HL-60 (cell line): ENCODE data around the gene IRAK2.

ENCODE experiments used
- DNase-seq, 2 experiments: peaks; one replicate each; pipeline ENCODE4 v3.0.0-alpha.2; 2010 to 2020; ENCODE audit warnings: low read depth in 1 of 2, low spot score in 1 of 2
- H3K27ac ChIP-seq: fragments of 250-450 bp; sonication (Bioruptor Pico); replicated peaks from 2 replicates; pipeline ENCODE4 v1.5.1; 2020; ENCODE audit warnings: mild to moderate bottlenecking, moderate library complexity
- H3K27me3 ChIP-seq: fragments of 250-450 bp; sonication (Bioruptor Pico); 2 replicates; pipeline ENCODE4 v1.5.1; 2021; ENCODE audit warnings: mild to moderate bottlenecking, moderate library complexity; ENCODE audit not compliant: insufficient read depth, poor library complexity, severe bottlenecking
- H3K4me3 ChIP-seq: replicated peaks from 2 replicates; pipeline ENCODE4 v1.5.1; 2011; ENCODE audit warnings: mild to moderate bottlenecking, control low read depth, low read length; ENCODE audit not compliant: insufficient read depth
- CTCF ChIP-seq: IDR thresholded peaks from one replicate; pipeline ENCODE4 v1.5.1; 2011; ENCODE audit warnings: low read length, control low read depth, inconsistent platforms; ENCODE audit not compliant: insufficient read depth
- GABPA ChIP-seq: IDR thresholded peaks from 2 replicates; pipeline ENCODE4 v1.6.1; 2012; ENCODE audit warnings: low read depth
- POLR2AphosphoS5 ChIP-seq: IDR thresholded peaks from 2 replicates; pipeline ENCODE4 v1.6.1; 2012; ENCODE audit warnings: low read depth
- REST ChIP-seq: IDR thresholded peaks from 2 replicates; pipeline ENCODE4 v1.6.1; 2012; ENCODE audit warnings: low read depth; ENCODE audit not compliant: insufficient replicate concordance
- SPI1 ChIP-seq: IDR thresholded peaks from 2 replicates; pipeline ENCODE4 v1.6.1; 2012; ENCODE audit warnings: low read depth, mild to moderate bottlenecking, borderline replicate concordance

Gene IRAK2

GRCh38 chr3:10253731-10254130, 89.0 kb downstream of the IRAK2 start:
- no peaks in the 10 kb centered on the region for H3K27me3 ChIP-seq
- TF ChIP-seq REST, result no peak
- TF ChIP-seq GABPA, result no peak
- no peak for TF ChIP-seq SPI1
- TF ChIP-seq CTCF, result no peak
- no peak for DNase-seq
- H3K4me3 ChIP-seq, result no peak overlapping the region
- H3K27ac ChIP-seq, result no peak overlapping the region

GRCh38 chr3:10255835-10256234, 91.1 kb downstream of the IRAK2 start:
- no peak overlapping the region for H3K27ac ChIP-seq
- TF ChIP-seq POLR2AphosphoS5, result no peak
- no peak for TF ChIP-seq REST
- no peak for TF ChIP-seq GABPA
- TF ChIP-seq CTCF, result no peak
- no peak for TF ChIP-seq SPI1
- no peaks in the 10 kb centered on the region for H3K27me3 ChIP-seq
- DNase-seq, result no peak
- no peak overlapping the region for H3K4me3 ChIP-seq

- Histone ChIP-seq H3K27me3 (no peaks in the 10 kb centered on the region), H3K27ac (no peak overlapping the region), H3K4me3 (no peak overlapping the region)
- DNase-seq, result no peak
- no peak for TF ChIP-seq CTCF
- no peak for TF ChIP-seq REST
- no peak for TF ChIP-seq SPI1
- no peak for TF ChIP-seq GABPA
- TF ChIP-seq POLR2AphosphoS5, result no peak
Observed at GRCh38 chr3:10259036-10259435, 94.3 kb downstream of the IRAK2 start.
